HEK293 (cell line): ENCODE data around the gene CEP112.
A peak's percentile ranks its signal among the peaks of the same experiment; 100 is the strongest.

ENCODE experiments used
- CTCF ChIA-PET: fragments of 350-600 bp; formaldehyde crosslinking; extraction: SDS; loops from one replicate; lab custom pipeline; 2021; ENCODE audit warnings: antibody characterized with exemption; lab: Yijun Ruan, JAX
- POLR2A ChIA-PET: fragments of 300-600 bp; formaldehyde crosslinking; extraction: SDS; loops from one replicate; lab custom pipeline; 2020; ENCODE audit warnings: antibody characterized with exemption, inconsistent platforms; lab: Yijun Ruan, JAX
- H3K27ac ChIP-seq: fragments of 200-500 bp; sonication (Bioruptor generic); 2 replicates; pipeline ENCODE4 v1.5.1; 2014; ENCODE audit warnings: low read depth, low read length, control low read depth, inconsistent platforms; ENCODE audit errors: extremely low read depth
- H3K36me3 ChIP-seq, 2 experiments: fragments of 200-500 bp in 1 of 2; sonication (Bioruptor generic) in 1 of 2; 1 replicate in 1 of 2; 2 replicates in 1 of 2; pipeline ENCODE4 v1.5.1; 2014 to 2017; ENCODE audit warnings: inconsistent platforms in 2 of 2, low read length in 2 of 2; ENCODE audit not compliant: control insufficient read depth in 2 of 2, insufficient read depth in 1 of 2
- H3K4me1 ChIP-seq: fragments of 200-500 bp; sonication (Bioruptor generic); 2 replicates; pipeline ENCODE4 v1.5.1; 2014; ENCODE audit warnings: mild to moderate bottlenecking, low read length, inconsistent platforms; ENCODE audit not compliant: control insufficient read depth, insufficient read depth
- H3K4me3 ChIP-seq: 2 replicates; pipeline ENCODE4 v1.5.1; 2011; ENCODE audit warnings: low read depth, mild to moderate bottlenecking, control low read depth, low read length, moderate library complexity
- H3K9me3 ChIP-seq: fragments of 200-500 bp; sonication (Bioruptor generic); 2 replicates; pipeline ENCODE4 v1.5.1; 2014; ENCODE audit warnings: low read depth, low read length, inconsistent platforms; ENCODE audit not compliant: control insufficient read depth, insufficient read depth
- FEZF1 ChIP-seq: fragments of 450-650 bp; formaldehyde crosslinking; IDR thresholded peaks from 2 replicates; pipeline ENCODE4 v1.5.1; 2016; ENCODE audit warnings: missing biosample characterization, missing genetic modification characterization
- KLF7 ChIP-seq: fragments of 450-650 bp; formaldehyde crosslinking; IDR thresholded peaks from 2 replicates; pipeline ENCODE4 v1.5.1; 2016; ENCODE audit warnings: missing biosample characterization, missing genetic modification characterization, borderline replicate concordance
- PATZ1 ChIP-seq: fragments of 450-650 bp; formaldehyde crosslinking; IDR thresholded peaks from 2 replicates; pipeline ENCODE4 v1.5.1; 2016; ENCODE audit warnings: missing biosample characterization, missing genetic modification characterization
- RBAK ChIP-seq: fragments of 450-650 bp; formaldehyde crosslinking; IDR thresholded peaks from 2 replicates; pipeline ENCODE4 v1.5.1; 2016; ENCODE audit warnings: missing biosample characterization, missing genetic modification characterization
- REPIN1 ChIP-seq: fragments of 450-650 bp; formaldehyde crosslinking; IDR thresholded peaks from 2 replicates; pipeline ENCODE4 v1.5.1; 2017; ENCODE audit warnings: missing biosample characterization, missing genetic modification characterization, low read depth
- SCRT2 ChIP-seq: fragments of 450-650 bp; formaldehyde crosslinking; IDR thresholded peaks from 2 replicates; pipeline ENCODE4 v1.5.1; 2016; ENCODE audit warnings: missing biosample characterization, missing genetic modification characterization
- SETDB1 ChIP-seq: IDR thresholded peaks from one replicate; pipeline ENCODE4 v1.6.1; 2017; ENCODE audit warnings: mild to moderate bottlenecking, low read length, moderate library complexity, mixed read lengths; ENCODE audit not compliant: insufficient read length
- SP3 ChIP-seq: fragments of 450-650 bp; formaldehyde crosslinking; IDR thresholded peaks from 2 replicates; pipeline ENCODE4 v1.5.1; 2016; ENCODE audit warnings: missing biosample characterization, missing genetic modification characterization
- ZBTB1 ChIP-seq: fragments of 450-650 bp; formaldehyde crosslinking; IDR thresholded peaks from 2 replicates; pipeline ENCODE4 v1.5.1; 2016; ENCODE audit warnings: missing biosample characterization, missing genetic modification characterization
- ZBTB21 ChIP-seq: fragments of 450-650 bp; formaldehyde crosslinking; IDR thresholded peaks from 2 replicates; pipeline ENCODE4 v1.5.1; 2017; ENCODE audit warnings: missing biosample characterization, missing genetic modification characterization
- ZBTB49 ChIP-seq: fragments of 450-650 bp; formaldehyde crosslinking; IDR thresholded peaks from 2 replicates; pipeline ENCODE4 v1.5.1; 2016; ENCODE audit warnings: missing biosample characterization, missing genetic modification characterization, low read depth
- ZBTB8A ChIP-seq: fragments of 450-650 bp; formaldehyde crosslinking; IDR thresholded peaks from 2 replicates; pipeline ENCODE4 v1.5.1; 2016; ENCODE audit warnings: missing biosample characterization, missing genetic modification characterization
- ZFHX2 ChIP-seq: fragments of 450-650 bp; formaldehyde crosslinking; conservative IDR thresholded peaks from 2 replicates; pipeline ENCODE4 v1.5.1; 2016; ENCODE audit warnings: missing biosample characterization, missing genetic modification characterization
- ZFP3 ChIP-seq: fragments of 450-650 bp; formaldehyde crosslinking; IDR thresholded peaks from 2 replicates; pipeline ENCODE4 v1.5.1; 2016; ENCODE audit warnings: low read depth, missing biosample characterization, missing genetic modification characterization
- ZNF10 ChIP-seq: fragments of 450-650 bp; formaldehyde crosslinking; IDR thresholded peaks from 2 replicates; pipeline ENCODE4 v1.5.1; 2017; ENCODE audit warnings: missing biosample characterization, missing genetic modification characterization
- ZNF132 ChIP-seq: fragments of 450-650 bp; formaldehyde crosslinking; IDR thresholded peaks from 2 replicates; pipeline ENCODE4 v1.5.1; 2017; ENCODE audit warnings: missing biosample characterization, missing genetic modification characterization, borderline replicate concordance
- ZNF138 ChIP-seq: fragments of 450-650 bp; formaldehyde crosslinking; IDR thresholded peaks from 2 replicates; pipeline ENCODE4 v1.5.1; 2016; ENCODE audit warnings: missing biosample characterization, missing genetic modification characterization, borderline replicate concordance
- ZNF148 ChIP-seq: fragments of 450-650 bp; formaldehyde crosslinking; IDR thresholded peaks from 2 replicates; pipeline ENCODE4 v1.5.0; 2017; ENCODE audit warnings: missing biosample characterization, missing genetic modification characterization, borderline replicate concordance
- ZNF292 ChIP-seq: fragments of 450-650 bp; formaldehyde crosslinking; IDR thresholded peaks from 2 replicates; pipeline ENCODE4 v1.5.1; 2016; ENCODE audit warnings: low read depth, missing biosample characterization, missing genetic modification characterization, borderline replicate concordance
- ZNF350 ChIP-seq: fragments of 450-650 bp; formaldehyde crosslinking; IDR thresholded peaks from 2 replicates; pipeline ENCODE4 v1.5.0; 2017; ENCODE audit warnings: missing biosample characterization, mild to moderate bottlenecking, missing genetic modification characterization
- ZNF555 ChIP-seq: fragments of 450-650 bp; formaldehyde crosslinking; conservative IDR thresholded peaks from 2 replicates; pipeline ENCODE4 v1.5.1; 2017; ENCODE audit warnings: missing biosample characterization, mild to moderate bottlenecking, missing genetic modification characterization, inconsistent platforms
- ZNF561 ChIP-seq: fragments of 450-650 bp; IDR thresholded peaks from 2 replicates; pipeline ENCODE4 v1.5.1; 2018; ENCODE audit warnings: missing biosample characterization, missing genetic modification characterization, borderline replicate concordance
- ZNF596 ChIP-seq: fragments of 450-650 bp; IDR thresholded peaks from 2 replicates; pipeline ENCODE4 v1.5.0; 2018; ENCODE audit warnings: missing biosample characterization, mild to moderate bottlenecking, missing genetic modification characterization, moderate library complexity
- ZNF626 ChIP-seq: fragments of 450-650 bp; sonication (Bioruptor Pico); formaldehyde crosslinking; IDR thresholded peaks from 2 replicates; pipeline ENCODE4 v1.5.1; 2018; ENCODE audit warnings: missing biosample characterization, missing genetic modification characterization, inconsistent platforms
- ZNF658 ChIP-seq: fragments of 450-650 bp; formaldehyde crosslinking; IDR thresholded peaks from 2 replicates; pipeline ENCODE4; 2016; ENCODE audit warnings: missing biosample characterization, missing genetic modification characterization
- TF ChIP-seq, protein P1 (sequence below): fragments of 450-650 bp; formaldehyde crosslinking; IDR thresholded peaks from 2 replicates; pipeline ENCODE4 v1.5.1; 2016; ENCODE audit warnings: missing biosample characterization, missing genetic modification characterization
- TF ChIP-seq, protein P2 (sequence below): fragments of 450-650 bp; IDR thresholded peaks from 2 replicates; pipeline ENCODE4 v1.5.1; 2018; ENCODE audit warnings: missing biosample characterization, mild to moderate bottlenecking, missing genetic modification characterization
- TF ChIP-seq, protein P3 (sequence below): fragments of 450-650 bp; formaldehyde crosslinking; IDR thresholded peaks from 2 replicates; pipeline ENCODE4 v1.5.1; 2016; ENCODE audit warnings: missing biosample characterization, missing genetic modification characterization

CEP112 gene

DNA sequence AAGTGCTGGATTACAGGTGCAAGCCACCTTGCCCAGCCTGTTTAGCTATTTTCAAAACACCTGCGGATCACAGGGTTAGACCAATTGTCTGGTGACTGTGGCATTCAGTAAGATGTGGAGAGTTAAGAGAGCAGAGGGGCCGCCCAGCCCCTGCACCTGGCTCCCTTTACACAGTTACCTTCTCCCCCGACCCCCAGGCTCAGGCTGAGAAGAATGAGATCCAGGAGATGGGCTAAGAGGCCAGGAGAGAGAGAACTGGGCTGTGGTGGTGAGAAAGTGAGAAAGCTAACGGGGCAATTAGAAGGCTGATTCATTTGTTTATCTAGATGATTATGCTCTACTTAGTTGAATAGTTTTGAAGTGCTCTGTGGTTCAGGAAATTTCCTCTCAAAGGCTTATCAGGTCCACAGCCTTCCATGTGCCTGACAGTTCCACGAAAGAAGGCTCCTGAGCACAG, 562.7 kb downstream of the CEP112 start:
- Histone ChIP-seq H3K27ac (no peak overlapping the region; the same call in 1 of the 2 replicates), H3K36me3 (no peaks in the 10 kb centered on the region), H3K4me3 (no peak overlapping the region), H3K4me1 (peaks cover 31% of the 10 kb centered on the region), H3K9me3 (no peaks in the 10 kb centered on the region)
- CTCF ChIA-PET: no interaction called here
- POLR2A ChIA-PET: no interaction called here
- TF ChIP-seq ZNF596 (tag by site-specific recombination) (no peak), ZBTB8A (tag by site-specific recombination) (0 out of 2 replicates have a peak, but pooled peaks have one; percentile 38), RBAK (tag by site-specific recombination) (no peak), ZNF292 (tag by site-specific recombination) (no peak), ZBTB49 (tag by site-specific recombination) (no peak), ZNF138 (no peak), ZNF132 (tag by site-specific recombination) (no peak), ZNF148 (tag by site-specific recombination) (no peak), SCRT2 (tag by site-specific recombination) (peak; percentile 93), ZNF555 (tag by site-specific recombination) (no peak), FEZF1 (tag by site-specific recombination) (no peak; the same call in 1 of the 2 replicates), SP3 (tag by site-specific recombination) (no peak), ZBTB1 (tag by site-specific recombination) (no peak), ZBTB21 (0 out of 2 replicates have a peak, but pooled peaks have one; percentile 23), ZFP3 (no peak), KLF7 (tag by site-specific recombination) (no peak), ZNF561 (tag by site-specific recombination) (no peak), ZNF626 (tag by site-specific recombination) (no peak), ZFHX2 (no peak), ZNF350 (tag by site-specific recombination) (no peak), SETDB1 (no peak), REPIN1 (tag by site-specific recombination) (no peak), PATZ1 (tag by site-specific recombination) (peak; percentile 44; the same call in 1 of the 2 replicates), ZNF10 (tag by site-specific recombination) (no peak), ZNF658 (tag by site-specific recombination) (no peak)
- TF ChIP-seq, protein P1, sequence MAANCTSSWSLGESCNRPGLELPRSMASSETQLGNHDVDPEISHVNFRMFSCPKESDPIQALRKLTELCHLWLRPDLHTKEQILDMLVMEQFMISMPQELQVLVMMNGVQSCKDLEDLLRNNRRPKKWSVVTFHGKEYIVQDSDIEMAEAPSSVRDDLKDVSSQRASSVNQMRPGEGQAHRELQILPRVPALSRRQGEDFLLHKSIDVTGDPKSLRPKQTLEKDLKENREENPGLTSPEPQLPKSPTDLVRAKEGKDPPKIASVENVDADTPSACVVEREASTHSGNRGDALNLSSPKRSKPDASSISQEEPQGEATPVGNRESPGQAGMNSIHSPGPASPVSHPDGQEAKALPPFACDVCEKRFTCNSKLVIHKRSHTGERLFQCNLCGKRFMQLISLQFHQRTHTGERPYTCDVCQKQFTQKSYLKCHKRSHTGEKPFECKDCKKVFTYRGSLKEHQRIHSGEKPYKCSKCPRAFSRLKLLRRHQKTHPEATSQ: no peak
- TF ChIP-seq, protein P2, sequence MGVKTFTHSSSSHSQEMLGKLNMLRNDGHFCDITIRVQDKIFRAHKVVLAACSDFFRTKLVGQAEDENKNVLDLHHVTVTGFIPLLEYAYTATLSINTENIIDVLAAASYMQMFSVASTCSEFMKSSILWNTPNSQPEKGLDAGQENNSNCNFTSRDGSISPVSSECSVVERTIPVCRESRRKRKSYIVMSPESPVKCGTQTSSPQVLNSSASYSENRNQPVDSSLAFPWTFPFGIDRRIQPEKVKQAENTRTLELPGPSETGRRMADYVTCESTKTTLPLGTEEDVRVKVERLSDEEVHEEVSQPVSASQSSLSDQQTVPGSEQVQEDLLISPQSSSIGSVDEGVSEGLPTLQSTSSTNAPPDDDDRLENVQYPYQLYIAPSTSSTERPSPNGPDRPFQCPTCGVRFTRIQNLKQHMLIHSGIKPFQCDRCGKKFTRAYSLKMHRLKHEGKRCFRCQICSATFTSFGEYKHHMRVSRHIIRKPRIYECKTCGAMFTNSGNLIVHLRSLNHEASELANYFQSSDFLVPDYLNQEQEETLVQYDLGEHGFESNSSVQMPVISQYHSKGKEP (tag by site-specific recombination): no peak
- TF ChIP-seq, protein P3, sequence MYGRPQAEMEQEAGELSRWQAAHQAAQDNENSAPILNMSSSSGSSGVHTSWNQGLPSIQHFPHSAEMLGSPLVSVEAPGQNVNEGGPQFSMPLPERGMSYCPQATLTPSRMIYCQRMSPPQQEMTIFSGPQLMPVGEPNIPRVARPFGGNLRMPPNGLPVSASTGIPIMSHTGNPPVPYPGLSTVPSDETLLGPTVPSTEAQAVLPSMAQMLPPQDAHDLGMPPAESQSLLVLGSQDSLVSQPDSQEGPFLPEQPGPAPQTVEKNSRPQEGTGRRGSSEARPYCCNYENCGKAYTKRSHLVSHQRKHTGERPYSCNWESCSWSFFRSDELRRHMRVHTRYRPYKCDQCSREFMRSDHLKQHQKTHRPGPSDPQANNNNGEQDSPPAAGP (tag by site-specific recombination): no peak; the same call in 1 of the 2 replicates
